GM18858 (cell line): ENCODE data around the gene EMID1.
"Not testable (repeated sequence)": the region's sequence is repeated elsewhere in the genome, so short reads cannot be mapped to it uniquely, and the experiment has no call there.

Experiments used
- ATAC-seq: cut with Tn5 transposase; IDR thresholded peaks from one replicate; pipeline ENCODE4 v1.9.1; 2021; ENCODE audit not compliant: unreplicated experiment

The EMID1 gene

DNA sequence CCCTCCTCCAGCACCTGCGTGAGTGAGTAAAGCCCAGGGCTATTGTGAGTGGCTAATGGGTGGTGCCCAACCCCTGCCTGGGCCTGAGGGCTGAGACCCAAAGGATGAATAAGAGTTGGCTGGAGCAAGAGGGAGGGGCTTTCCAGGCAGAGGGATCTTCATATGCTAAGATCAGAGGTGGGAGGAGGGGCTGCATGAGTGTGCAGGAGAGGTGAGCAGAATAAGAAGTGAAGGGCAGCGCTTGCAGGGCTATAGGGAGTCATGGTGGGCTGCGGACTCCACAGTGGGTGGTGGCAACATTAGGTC is 3.9 kb downstream of the EMID1 start:
- ATAC-seq: no peak

DNA sequence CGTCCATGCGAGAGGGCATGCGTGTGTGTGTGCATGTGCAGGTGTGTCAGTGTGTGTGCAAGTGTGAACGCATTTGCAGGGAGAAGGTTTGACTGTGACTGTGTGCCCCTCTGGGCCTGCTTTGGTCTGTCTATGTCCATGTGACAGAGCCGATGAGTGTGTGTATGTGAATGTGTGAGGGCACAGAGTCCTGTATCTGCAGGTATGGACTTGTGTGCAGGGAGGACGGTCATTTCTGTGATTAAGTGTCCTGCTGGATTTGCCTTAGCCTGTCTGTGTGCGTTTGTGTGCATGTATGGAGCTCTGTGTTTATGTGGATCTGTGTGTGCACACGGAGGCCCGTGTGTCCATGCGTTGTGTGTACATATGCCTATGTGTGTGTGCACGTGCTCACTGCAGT is 5.4 kb downstream of the EMID1 start:
- no peak for ATAC-seq

DNA sequence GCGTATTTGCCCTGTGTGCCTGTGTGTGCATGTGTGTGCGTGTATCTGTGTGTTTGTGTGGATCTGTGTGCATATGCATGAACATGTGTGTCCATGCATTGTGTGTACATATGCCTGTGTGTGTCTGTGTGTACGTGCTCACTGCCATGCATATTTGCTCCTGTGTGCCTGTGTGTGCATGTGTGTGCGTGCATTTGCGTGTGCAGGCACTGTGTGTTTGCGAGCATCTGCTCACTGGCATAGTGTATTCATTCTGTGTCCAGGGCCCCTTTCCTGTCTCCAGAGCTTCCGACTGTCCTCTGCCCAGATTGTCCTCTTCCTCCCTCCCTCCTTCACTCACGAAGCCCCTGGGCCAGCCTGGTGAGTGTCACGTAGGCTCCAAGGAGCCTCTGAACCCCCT is 5.8 kb downstream of the EMID1 start:
- no peak for ATAC-seq

DNA sequence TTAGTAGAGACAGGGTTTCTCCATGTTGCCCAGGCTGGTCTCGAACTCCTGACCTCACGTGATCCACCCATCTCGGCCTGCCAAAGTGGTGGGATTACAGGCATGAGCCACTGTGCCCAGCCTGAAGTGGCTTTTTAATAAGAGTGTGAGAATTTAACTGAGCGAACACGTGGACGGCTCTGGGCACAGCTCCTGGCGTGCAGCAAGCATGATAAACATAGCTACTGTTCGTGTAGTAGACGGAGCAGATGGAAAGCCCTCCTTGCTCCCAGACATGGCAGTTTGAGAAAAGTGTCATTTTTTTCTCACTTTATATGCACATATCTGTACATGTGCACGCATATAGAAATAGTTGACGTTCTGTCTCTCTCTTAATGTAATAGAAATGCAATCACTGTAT is 7.0 kb downstream of the EMID1 start:
- ATAC-seq: no peak

DNA sequence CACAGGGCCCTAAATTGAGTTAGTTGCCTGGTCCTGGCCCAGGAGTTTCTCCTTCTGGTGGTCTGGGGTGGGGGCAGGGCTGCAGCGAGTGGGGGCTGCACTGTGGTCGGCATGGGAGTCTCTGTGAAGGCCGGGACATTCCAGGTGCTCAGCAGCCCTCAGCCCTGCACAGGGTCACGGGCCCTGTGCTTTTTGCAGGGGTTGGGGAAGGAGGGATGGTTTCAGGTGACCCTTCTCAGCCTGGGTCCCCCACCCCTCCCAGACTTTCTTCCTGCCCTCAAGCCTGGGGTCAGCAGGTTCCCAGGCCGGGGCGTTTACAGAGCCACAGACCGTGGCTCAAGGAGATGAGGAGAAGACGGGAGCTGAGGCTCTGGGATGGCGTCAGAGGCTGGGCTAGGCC is 7.8 kb downstream of the EMID1 start:
- no peak for ATAC-seq

DNA sequence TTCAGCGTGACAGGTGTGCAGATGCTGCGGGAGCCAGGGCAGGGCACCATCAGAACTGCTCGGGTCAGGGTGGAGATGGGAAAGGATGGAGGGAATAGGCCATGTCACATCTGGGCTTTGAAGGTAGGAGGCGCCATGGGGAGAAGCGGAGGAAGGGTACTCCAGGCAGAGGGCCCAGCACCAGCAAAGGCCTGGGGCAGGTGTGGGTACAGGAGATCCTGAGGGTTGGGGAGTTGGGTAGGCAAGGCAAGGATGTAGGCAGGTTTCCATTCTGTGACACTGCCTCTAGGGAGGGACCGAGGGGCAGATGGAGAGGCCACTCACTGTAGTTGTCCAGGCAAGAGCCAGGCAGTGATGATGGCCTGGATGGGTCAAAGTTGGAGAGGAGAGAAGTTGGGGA is 8.5 kb downstream of the EMID1 start:
- no peak for ATAC-seq

DNA sequence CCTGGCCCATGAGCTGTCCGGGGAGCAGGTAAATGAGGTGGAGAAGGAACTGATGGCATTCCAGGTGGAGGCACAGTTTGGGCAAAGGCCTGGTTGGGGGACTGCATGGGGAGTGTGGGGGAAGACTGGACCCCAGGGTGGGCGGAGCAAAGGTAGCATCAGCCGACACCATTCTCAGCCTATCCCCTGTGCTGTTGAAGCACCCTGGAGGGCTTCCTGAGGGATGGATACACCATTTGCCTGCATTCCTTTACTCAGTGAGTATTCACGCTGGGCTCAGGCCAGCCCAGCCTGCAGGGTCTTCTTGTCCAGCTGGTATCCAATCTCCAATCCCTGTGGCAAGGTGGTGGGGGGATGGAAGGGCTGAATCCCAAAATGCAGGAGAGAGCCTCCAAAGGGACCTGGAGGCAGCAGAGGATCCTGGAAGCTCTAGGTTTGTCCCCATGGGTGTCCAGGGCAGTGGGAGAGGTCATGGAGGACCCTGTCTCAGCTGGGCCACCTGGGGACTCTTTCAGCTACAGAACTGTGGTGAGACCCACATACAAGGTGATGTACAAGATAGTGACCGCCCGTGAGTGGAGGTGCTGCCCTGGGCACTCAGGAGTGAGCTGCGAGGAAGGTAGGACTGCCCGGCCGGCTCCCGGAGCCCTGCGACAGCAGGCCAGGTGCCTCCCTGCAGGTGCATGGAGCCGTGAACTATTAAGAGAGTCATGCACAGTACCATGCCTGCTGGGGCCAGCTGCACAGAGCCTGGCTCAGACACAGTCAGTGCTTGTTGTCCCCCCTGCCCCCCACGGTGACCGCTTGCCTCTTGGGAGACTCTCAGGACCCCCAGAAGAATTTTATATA is 9.5 kb downstream of the EMID1 start:
- ATAC-seq: no peak

DNA sequence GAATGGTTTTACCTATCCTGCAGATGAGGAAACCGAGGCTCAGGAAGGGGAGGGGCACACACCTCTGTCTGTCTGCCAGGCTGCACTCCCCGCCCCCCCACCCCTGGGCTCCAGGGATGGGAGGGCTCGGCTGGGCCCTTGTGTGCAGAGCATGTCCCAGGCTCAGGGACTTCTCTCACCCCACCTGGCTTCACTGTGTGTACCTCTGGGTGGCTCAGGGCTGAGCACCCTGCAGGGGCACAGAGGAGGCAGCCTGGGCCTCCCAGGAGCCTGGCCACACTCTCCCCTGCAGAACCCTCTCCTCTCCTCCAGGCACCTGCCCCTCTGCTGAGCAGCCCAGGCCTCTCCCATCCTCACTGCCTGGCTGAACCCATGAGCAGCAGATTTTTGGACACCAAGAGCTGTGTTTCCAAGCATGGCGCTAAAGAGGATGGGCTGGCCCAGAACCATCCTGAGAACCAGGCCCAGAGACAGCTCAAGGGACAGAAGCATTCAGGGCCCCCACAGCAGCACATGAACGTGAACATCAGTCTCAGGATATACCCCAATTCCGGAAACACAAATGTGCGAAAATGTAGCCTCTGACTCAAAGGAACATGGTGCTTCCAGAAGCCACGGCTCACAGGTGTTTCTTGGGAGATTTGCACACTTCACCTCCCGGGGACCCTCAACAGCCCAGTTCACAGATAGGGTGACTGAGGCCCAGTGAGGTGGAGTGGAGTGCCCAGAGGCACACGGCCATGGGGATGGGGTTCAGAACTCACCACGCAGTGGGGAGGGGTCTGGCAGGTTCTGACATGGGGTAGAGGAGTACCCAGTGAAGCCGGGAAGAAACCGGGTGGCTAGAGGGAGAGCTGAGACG is 10.5 kb downstream of the EMID1 start:
- ATAC-seq: no peak

DNA sequence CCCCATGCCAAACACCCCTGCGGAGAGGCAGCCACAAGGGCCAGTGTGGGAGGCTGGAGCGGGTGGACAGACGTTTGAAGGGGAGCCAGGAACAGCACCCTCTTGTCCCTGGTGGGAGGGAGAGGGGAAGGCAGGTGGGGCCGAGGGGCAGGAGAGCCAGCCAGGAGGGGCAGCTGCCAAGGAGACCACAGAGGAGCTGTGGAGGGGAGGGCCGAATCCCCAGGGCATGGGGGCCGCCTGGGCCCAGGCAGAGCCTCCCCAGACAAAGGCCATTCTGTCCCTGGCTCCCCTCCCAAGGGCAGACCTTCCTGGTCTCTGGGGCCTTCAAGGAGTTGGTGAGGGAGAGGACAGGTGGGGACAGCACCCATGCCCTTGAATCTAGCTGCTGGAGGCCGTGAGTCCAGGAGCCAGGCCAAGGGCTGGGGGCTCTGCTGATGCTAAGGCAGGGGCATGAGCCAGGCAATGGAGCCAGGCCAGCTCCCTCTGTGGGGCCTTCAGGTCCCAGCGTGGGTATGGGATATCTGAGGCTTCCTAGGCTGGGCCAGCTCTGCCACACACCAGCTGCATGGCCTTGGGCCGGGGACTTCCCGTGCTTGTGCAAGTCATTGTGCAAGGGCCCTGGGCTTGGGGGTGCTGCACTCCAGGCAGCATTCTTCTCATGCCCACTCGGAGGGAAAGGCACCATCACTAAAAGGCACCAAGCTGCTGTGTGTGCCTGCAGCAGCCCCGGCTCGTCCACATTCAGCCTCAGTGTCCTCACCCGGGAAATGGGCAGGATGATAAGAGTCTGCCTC is 11.4 kb downstream of the EMID1 start:
- ATAC-seq: no peak

DNA sequence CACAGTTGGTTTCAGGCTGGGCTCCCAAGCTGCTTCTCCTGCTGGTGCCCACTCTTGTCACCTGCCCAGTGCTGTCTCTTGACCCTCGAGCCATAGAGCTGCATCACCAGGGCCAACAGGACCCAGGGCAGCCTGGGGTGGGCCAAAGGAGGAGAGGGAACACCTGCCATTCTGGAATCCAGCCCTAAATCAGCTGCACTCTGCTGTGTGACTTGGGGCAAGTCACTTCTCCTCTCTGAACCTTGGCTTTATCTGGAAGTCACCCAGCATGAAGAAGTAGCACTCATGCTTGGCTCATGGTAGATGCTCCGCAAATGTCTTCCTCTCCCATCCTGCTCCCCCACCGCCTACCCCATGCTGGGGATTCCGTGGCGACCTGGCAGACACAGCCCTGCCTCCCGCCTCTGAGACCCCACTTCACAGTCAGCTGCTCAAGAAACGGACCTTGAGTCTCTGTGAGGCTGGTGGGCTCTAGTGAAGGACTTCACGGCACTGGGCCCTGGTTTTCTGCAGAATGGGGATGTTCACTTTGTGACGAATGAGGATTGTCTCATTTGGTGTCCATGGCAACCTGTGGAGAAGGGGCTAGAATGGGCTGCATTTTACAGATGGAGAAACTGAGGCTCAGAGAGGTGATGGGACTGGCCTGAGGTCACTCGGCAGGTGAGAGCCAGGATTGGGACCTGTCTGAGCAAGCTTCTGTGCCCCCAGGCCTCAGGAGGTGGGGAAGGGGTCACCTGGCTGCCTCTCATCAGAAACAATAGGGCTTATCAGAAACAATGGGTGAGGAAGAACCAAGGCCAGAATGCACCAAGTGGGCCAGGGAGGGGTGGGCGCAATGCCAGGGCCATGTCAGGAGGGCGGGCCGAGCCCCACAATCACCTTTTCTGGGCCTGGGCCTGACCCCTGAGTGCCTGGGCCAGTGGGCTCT is 12.4 kb downstream of the EMID1 start:
- no peak for ATAC-seq

DNA sequence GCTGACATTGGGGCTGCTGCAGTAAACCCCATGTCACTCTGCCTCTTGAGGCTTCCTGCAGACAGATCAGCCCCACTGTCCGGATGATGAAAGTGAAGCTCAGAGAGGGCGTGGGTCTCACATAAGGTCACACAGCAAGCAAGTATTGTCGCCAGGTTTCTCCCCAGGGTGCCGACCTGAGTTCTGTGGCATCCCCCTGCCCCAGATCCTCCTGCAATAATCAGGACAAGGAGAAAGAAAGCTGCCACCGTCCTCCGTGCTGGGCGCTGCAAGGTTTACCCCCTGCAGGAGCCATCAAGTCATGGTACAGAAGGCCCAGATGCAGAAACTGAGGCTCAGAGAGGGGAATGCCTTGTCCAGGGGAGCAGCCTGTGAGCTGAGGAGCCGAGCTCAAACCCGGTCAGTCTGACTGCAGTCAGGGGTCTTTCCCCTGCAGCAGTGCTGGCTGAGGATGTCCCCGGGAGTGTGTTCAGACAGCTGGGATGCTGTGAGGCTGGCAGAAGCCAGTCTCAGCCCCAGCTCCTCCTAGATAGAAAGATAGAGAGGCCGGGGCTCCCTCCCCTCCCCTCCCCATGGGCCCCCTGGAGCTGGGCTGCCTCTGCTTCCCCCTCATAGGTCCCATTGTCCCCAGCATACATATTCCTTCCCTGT is 13.2 kb downstream of the EMID1 start:
- no peak for ATAC-seq

DNA sequence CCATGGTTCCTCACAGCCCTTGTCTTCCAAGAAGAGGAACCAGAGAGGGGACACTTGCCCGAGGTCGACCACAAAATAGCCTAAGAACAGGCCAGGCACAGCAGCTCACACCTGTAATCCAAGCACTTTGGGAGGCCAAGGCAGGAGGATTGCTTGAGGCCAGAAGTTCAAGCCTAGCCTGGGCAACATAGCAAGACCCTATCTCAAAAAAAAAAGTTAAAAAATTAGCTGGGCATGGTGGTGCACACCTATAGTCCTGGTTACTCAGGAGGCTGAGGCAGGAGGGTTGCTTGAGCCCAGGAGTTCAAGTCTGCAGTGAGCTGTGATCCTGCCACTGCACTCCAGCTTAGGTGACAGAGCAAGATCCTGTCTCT is 13.7 kb downstream of the EMID1 start:
- ATAC-seq: not testable (repeated sequence)

DNA sequence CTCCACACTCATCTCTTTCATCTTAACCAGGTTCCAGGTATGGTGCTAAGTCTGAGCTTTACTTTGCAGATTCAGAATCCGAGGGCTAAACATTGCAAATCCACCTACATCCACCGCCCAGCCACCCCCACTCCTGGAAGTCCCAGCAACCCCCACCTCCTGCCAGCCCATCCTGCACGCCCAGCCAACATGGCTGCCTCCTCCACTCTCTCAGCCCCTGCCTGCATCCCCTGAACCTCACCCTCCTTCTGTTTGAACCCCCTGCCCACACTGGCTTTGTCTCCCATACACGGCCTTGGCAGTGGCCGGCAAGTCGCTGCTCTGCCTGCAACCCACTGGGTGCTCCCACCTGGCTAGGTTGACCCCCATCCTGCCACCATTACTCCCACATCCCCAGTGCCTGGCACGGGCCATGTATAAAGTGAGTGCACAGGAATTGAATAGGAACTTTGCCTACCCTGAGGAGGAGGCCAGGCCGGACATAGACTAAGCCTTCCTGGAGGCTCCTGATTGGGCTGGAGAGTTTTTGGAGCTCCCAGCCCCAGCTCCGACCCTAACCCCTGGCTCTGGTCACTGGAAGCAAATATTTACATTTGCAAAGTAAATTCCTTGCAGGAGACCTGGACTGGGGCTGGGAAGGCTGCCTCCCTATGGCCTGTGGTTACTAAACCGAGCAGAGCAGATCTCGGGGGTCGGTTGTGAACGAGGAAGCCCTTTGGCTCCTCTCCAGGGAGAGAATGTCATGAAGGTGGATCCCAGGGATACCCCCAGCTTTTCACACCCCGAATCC is 14.4 kb downstream of the EMID1 start:
- no peak for ATAC-seq

DNA sequence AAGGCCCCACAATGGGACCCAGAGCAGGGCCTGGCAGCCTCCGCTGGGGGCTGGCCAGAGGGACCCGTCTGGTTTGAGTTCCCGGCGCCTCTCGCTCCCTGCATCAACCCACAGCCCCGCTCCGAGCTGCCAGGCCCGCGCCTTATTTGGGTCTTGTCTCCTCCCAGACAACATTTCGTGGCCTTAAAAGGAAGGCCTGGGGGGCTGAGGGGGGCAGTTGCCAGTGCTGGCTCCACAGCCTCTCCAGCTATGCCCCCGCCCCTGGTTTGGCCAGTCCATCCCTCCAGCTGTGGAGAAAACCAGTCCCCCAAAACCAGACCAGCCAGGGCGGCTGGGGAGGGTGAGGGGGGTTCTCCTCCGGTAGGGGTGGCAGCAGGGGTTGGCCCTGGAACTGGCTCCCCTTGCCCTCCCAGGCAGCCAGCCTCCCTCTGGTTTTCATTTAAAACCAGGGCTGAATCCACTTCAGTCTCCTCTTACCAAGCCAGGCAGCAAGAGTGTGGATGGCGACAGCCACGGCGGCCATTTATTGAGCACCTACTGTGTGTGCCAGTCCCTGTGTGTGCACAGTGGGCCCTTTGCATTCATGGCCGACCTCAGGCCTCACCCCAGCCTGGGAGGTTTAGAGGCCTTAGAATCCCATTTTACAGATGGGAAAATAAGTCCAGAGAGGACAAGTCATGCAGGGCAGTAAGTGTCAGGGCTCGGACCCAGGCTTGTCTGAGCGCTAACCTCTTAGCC is 18.6 kb downstream of the EMID1 start:
- ATAC-seq: no peak

DNA sequence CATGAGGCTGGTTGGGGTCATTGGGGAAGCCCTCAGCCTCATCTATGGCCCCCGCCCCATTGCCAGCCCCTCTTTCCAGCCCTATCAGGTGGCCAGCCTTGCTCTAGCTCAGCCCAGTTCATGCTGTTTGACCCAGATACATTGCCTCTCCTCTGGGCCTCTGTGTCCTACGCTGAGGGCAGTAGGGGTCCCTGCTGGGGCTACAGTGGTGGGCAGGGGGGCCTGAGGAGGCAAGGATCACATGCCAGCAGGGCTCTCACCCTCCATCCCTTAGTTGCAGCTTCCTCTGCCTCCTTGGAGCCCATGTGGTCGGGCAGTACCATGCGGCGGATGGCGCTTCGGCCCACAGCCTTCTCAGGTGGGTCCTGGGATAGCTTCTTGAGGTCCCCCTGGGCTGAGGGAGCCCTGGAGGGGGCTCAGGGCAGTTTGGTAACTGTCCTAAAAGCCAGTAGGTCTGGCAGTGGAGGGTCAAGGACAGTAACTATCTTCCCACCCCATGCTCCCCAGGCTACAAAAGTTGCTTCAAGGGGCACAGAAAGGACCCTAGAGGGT is 19.2 kb downstream of the EMID1 start:
- no peak for ATAC-seq

DNA sequence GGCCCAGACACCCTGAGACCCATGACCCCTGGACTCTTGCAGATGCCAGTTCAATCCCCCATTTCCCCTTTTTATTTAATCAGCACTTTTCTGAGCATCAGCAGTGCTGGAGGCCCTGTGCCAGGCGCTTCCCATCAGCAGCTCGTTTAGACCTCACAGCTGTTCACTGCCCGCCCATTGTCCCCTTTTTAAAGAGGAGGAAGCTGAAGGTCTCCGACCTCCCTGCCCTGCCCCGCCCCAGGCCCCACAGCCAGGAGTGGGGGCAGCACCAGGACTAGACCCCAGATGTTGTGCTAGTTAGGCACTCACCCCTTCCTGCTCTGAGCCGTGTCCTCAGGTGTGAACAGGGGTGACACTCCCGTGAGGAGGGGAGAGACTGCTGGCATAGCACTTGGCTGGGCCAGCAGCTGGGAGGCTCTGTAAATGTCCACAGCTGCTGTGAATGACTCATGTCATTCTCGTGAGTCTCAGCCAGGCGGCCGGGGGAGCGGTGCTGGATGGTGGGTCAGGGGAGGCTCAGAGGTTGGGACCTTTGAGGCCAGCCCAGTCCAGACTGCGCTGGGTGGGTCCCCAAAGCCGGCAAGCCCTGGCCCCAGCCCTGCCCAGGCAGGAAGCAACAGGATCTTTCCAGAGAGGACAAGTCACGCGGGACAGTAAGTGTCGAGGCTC is 19.9 kb downstream of the EMID1 start:
- ATAC-seq: no peak

DNA sequence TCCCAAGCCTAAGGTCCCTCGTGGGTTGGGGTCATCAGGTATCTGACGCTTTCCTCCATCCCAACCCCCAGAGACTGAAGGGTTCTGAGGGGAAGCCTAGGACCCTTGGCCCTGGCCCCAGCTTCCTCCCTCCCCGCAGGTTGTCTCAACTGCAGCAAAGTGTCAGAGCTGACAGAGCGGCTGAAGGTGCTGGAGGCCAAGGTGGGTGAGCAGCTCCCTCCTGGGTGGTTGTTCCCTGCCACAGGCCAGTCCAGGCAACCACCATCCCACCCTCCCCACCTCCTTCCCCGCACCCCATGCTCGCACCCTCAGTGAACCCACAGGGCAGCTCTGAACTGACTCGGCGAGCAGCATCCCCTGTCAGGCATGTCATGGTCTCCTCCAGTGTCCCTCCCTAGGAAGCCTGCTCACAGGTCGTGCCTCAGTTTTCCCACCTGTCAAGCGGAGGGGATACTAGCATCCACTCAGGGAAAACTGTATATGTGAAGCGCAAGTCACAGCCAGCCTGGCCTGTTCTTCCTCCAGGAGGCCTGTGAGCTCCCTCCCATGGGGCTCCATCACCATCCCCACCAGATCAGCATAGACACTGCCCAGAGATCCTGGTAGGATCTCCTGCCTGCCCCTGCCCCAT is 20.8 kb downstream of the EMID1 start:
- no peak for ATAC-seq
